ENCODE results near the gene TTPAL. TPM values are rescaled to one million over a fixed set of nuclear protein-coding genes. Genes with fewer than 3 reads are reported as not detected.

The TTPAL gene
- total and polyA plus RNA-seq, 2 donors (not counting 3 experiments of a cell fraction or from before 2014, with no cell fraction given) = 4.0 to 8.0 TPM

DNA sequence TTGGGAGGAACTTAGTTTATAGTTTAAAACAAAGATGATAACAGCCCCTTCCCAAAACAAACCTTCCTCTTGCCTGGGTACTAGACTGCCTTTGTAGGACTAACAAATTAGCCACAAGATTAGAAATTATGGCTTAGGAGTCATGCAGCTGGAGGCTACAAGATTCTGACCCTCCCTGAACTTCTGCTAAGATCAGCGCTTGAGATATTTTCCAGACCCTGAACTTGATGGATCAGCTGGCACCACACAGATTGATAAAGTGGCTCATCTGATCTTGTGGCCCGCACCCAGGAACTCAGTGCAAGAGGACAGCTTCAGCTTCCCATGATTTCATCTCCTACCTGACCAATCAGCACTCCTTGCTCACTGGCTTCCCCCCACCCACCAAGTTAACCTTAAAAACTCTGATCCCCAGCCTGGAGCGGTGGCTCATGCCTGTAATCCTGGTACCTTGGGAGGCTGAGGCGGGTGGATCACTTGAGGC, 52.1 kb downstream of the TTPAL start:
- no peak overlapping the region for H3K9ac ChIP-seq (replicated peaks; ENCODE audit: extremely low read depth, insufficient read depth, low read length)
- BruUV-seq (replicated peaks) = no TSS peak
- peaks cover 23% of the 10 kb centered on the region for H3K4me1 ChIP-seq (ENCODE audit: control insufficient read depth, extremely low read depth, insufficient read depth, low read length)
- FAIRE-seq (no peak), DNase-seq (ENCODE audit: low read depth, low spot score) (no peak)
- no peak overlapping the region for H2AFZ ChIP-seq (ENCODE audit: low read depth, low read length)
- TF ChIP-seq, protein P1, sequence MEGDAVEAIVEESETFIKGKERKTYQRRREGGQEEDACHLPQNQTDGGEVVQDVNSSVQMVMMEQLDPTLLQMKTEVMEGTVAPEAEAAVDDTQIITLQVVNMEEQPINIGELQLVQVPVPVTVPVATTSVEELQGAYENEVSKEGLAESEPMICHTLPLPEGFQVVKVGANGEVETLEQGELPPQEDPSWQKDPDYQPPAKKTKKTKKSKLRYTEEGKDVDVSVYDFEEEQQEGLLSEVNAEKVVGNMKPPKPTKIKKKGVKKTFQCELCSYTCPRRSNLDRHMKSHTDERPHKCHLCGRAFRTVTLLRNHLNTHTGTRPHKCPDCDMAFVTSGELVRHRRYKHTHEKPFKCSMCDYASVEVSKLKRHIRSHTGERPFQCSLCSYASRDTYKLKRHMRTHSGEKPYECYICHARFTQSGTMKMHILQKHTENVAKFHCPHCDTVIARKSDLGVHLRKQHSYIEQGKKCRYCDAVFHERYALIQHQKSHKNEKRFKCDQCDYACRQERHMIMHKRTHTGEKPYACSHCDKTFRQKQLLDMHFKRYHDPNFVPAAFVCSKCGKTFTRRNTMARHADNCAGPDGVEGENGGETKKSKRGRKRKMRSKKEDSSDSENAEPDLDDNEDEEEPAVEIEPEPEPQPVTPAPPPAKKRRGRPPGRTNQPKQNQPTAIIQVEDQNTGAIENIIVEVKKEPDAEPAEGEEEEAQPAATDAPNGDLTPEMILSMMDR (IDR thresholded peaks at IDR 0.05; ENCODE audit: extremely low read depth in 1 of 2, insufficient read depth in 1 of 2, low read depth in 1 of 2, low read length in 2 of 2) = no peak
- TF ChIP-seq POLR2AphosphoS5 (IDR thresholded peaks at IDR 0.05; ENCODE audit: insufficient read depth, low read depth, low read length) = no peak
- TF ChIP-seq JUN (IDR thresholded peaks at IDR 0.05; ENCODE audit: borderline replicate concordance, insufficient read depth, insufficient read length, low read depth) = no peak
- TF ChIP-seq, protein P2, sequence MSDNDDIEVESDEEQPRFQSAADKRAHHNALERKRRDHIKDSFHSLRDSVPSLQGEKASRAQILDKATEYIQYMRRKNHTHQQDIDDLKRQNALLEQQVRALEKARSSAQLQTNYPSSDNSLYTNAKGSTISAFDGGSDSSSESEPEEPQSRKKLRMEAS (IDR thresholded peaks at IDR 0.05; ENCODE audit: insufficient read depth, insufficient read length) = no peak
- no peak for TF ChIP-seq MYC (IDR thresholded peaks at IDR 0.05; ENCODE audit: low read depth, low read length)
- TF ChIP-seq FOS (IDR thresholded peaks at IDR 0.05; ENCODE audit: borderline replicate concordance, insufficient read depth, low read length) = no peak
- TF ChIP-seq EZH2 (IDR thresholded peaks at IDR 0.05; ENCODE audit: borderline replicate concordance, low read depth, low read length, severe bottlenecking) = no peak
- TF ChIP-seq GATA2 (IDR thresholded peaks at IDR 0.05; ENCODE audit: insufficient read depth, insufficient read length, low read depth, low read length) = no peak
- TF ChIP-seq POLR2A (IDR thresholded peaks at IDR 0.05; ENCODE audit: low read depth, low read length) = no peak
- H3K9me1 ChIP-seq (replicated peaks; ENCODE audit: control insufficient read depth, extremely low read depth, insufficient read depth, low read length) = no peaks in the 10 kb centered on the region
- ChIA-PET POLR2A (no interaction called here), CTCF (no interaction called here)
- dilution Hi-C loops (cut with MboI; ENCODE audit: extremely low pct_ligation_motif_present, low sequenced_read_pairs) = no loop called here
- no peaks in the 10 kb centered on the region for H3K27me3 ChIP-seq (ENCODE audit: control insufficient read depth in 2 of 2, insufficient read depth in 2 of 2, low read length in 2 of 2)
- H3K4me3 ChIP-seq (replicated peaks in 1 of 3; ENCODE audit: insufficient read depth in 1 of 3, low read depth in 1 of 3, low read length in 3 of 3) = no peak overlapping the region
- no peaks in the 10 kb centered on the region for H4K20me1 ChIP-seq (replicated peaks; ENCODE audit: control insufficient read depth, extremely low read depth, insufficient read depth, low read length)
- H3K36me3 ChIP-seq (ENCODE audit: control insufficient read depth in 2 of 2, extremely low read depth in 1 of 2, insufficient read depth in 2 of 2, low read length in 2 of 2) = no peaks in the 10 kb centered on the region
- H3K4me2 ChIP-seq (ENCODE audit: insufficient read depth, low read length) = no peak overlapping the region
- no peaks in the 10 kb centered on the region for H3K9me3 ChIP-seq (replicated peaks; ENCODE audit: control insufficient read depth, insufficient read depth, low read length)
- H3K79me2 ChIP-seq (ENCODE audit: control insufficient read depth, insufficient read depth, low read length) = peaks cover 2% of the 10 kb centered on the region
- no peak overlapping the region for H3K27ac ChIP-seq (ENCODE audit: insufficient read depth, low read depth, low read length)
- intact Hi-C loops (cut with micrococcal nuclease) = no loop called here

Measured in endothelial cell of umbilical vein (primary cell).